Measurements from ENCODE around the gene PEX19.

Gene PEX19

GRCh38 chr1:160284782-160285344, at the start of gene PEX19:
Gene PEX19, minus strand, starts transcription at chr1:160285133. Its CDS starts 9 bp downstream, at chr1:160285124.
- peak within 1 kb of the TSS; percentile 92 for H3K4me3 ChIP-seq (ENCODE audit: low read depth, low read length)
- peak; percentile 67 for TF ChIP-seq MAX (IDR thresholded peaks at IDR 0.05; ENCODE audit: low read depth, low read length)
- TF ChIP-seq MYC (IDR thresholded peaks at IDR 0.05; ENCODE audit: low read depth, low read length) = no peak
- TF ChIP-seq POLR2A (IDR thresholded peaks at IDR 0.05; ENCODE audit: extremely low read depth, insufficient read length) = peak; percentile 77
- peak; percentile 93 for DNase-seq (ENCODE audit: low read depth)

GRCh38 chr1:160332516-160332915, 47.6 kb upstream of the PEX19 start:
- H3K4me3 ChIP-seq (ENCODE audit: low read depth, low read length) = no peak overlapping the region
- TF ChIP-seq POLR2A (IDR thresholded peaks at IDR 0.05; ENCODE audit: extremely low read depth, insufficient read length) (no peak), CTCF (IDR thresholded peaks at IDR 0.05; ENCODE audit: low read depth, low read length) (no peak), MAX (IDR thresholded peaks at IDR 0.05; ENCODE audit: low read depth, low read length) (no peak), MYC (IDR thresholded peaks at IDR 0.05; ENCODE audit: low read depth, low read length) (no peak)
- DNase-seq (ENCODE audit: low read depth) = no peak

GRCh38 chr1:160330119-160330518, 45.2 kb upstream of the PEX19 start:
- DNase-seq (ENCODE audit: low read depth) = no peak
- no peak for TF ChIP-seq POLR2A (IDR thresholded peaks at IDR 0.05; ENCODE audit: extremely low read depth, insufficient read length)
- TF ChIP-seq MAX (IDR thresholded peaks at IDR 0.05; ENCODE audit: low read depth, low read length) = no peak
- no peak overlapping the region for H3K4me3 ChIP-seq (ENCODE audit: low read depth, low read length)

GRCh38 chr1:160328184-160328583, 43.3 kb upstream of the PEX19 start:
- no peak overlapping the region for H3K4me3 ChIP-seq (ENCODE audit: low read depth, low read length)
- TF ChIP-seq MAX (IDR thresholded peaks at IDR 0.05; ENCODE audit: low read depth, low read length) (no peak), POLR2A (IDR thresholded peaks at IDR 0.05; ENCODE audit: extremely low read depth, insufficient read length) (no peak), MYC (IDR thresholded peaks at IDR 0.05; ENCODE audit: low read depth, low read length) (no peak), CTCF (IDR thresholded peaks at IDR 0.05; ENCODE audit: low read depth, low read length) (no peak)
- DNase-seq (ENCODE audit: low read depth) = no peak

GRCh38 chr1:160326418-160326817, 41.5 kb upstream of the PEX19 start:
- peak; percentile 3 for DNase-seq (ENCODE audit: low read depth)
- no peak overlapping the region for H3K4me3 ChIP-seq (ENCODE audit: low read depth, low read length)
- no peak for TF ChIP-seq POLR2A (IDR thresholded peaks at IDR 0.05; ENCODE audit: extremely low read depth, insufficient read length)
- TF ChIP-seq MAX (IDR thresholded peaks at IDR 0.05; ENCODE audit: low read depth, low read length) = no peak
- TF ChIP-seq MYC (IDR thresholded peaks at IDR 0.05; ENCODE audit: low read depth, low read length) = no peak
- no peak for TF ChIP-seq CTCF (IDR thresholded peaks at IDR 0.05; ENCODE audit: low read depth, low read length)

GRCh38 chr1:160325252-160325651, 40.3 kb upstream of the PEX19 start:
- no peak for DNase-seq (ENCODE audit: low read depth)
- TF ChIP-seq MAX (IDR thresholded peaks at IDR 0.05; ENCODE audit: low read depth, low read length) (no peak), POLR2A (IDR thresholded peaks at IDR 0.05; ENCODE audit: extremely low read depth, insufficient read length) (no peak), MYC (IDR thresholded peaks at IDR 0.05; ENCODE audit: low read depth, low read length) (no peak), CTCF (IDR thresholded peaks at IDR 0.05; ENCODE audit: low read depth, low read length) (no peak)
- no peak overlapping the region for H3K4me3 ChIP-seq (ENCODE audit: low read depth, low read length)
